Measurements from ENCODE around the gene DAZL.

Gene DAZL

GRCh38 chr3:16543242-16543864 is 61.9 kb downstream of the DAZL start:
- no peak for DNase-seq

DNA sequence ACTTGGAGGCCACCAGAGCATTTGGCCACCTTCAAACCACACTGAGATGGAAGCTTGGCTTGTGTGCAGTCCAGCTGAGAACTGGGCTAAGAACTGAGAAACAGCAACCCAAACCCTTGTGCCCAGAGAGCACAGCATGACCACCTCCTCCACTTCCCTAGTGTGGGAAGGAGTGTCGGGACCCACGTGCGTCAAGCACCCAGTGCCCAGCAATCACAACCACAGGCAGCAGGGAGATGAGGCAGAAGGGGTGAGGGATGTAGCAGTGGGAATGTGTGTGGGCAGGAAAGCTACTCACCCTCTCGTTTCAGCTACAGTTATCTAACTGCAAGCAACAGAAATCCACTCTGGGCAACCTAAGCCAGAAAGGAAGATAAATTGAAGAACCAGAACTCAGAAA is 66.7 kb downstream of the DAZL start:
- peak; percentile 73 for DNase-seq

DNA sequence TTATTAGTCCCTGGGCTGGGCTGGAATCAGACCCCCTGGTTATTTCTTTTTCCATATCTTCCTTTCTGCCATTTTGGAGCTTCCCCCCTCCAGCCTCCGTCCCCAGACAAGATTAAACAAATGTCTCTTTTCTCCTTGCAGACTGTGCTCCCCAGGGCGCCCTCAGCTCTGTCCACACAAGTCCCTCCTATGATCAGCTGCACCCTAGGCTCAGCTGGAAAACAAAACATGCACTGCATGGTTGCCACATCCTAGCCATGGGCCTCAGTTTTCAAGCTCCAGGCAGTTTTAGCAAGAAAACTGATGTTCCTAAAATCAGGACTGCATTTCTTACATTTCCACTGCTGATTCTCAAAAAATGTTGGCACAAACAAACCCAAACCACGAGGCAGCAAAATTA is 68.2 kb downstream of the DAZL start:
- no peak for DNase-seq

All from inflammatory macrophage treated with lipopolysaccharide for 4 hours (primary cell).